ENCODE results near the gene IMMT.

Gene IMMT

DNA sequence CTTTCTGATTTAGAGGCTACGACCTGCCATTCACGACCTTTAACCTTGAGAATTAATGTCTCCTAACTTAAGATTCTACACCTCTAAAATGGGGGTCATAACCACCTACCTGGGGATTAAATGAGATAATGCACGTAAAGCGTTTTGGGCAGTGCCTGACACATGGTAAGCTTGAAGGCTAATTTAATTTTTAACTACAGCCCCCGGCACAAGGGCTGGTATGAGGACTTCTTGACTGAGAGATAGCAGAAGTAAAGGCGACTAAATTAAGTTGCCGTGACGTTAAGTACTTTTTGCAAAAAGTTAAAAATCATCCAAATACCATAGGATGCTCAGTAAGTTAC lies 4.5 kb upstream of the IMMT start:
- no peak for DNase-seq (ENCODE audit: low spot score)

- DNase-seq (ENCODE audit: low spot score): no peak
Observed at GRCh38 chr2:86195808-86196387, 636 bp upstream of the IMMT start.

DNA sequence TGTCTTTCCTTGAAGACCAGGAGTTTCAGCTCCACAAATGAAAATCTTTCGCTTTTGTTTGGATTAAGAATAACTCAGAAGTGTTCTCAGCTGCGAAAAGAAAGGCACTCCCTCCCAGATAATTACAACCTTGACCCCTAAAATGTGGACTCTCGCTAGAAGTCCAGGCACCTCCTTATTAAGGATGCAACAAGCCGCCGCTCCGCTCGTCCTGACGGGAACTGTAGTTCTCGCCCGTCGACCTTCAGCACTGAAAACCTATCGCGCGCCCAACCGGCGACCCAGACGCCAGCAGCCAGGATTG lies 559 bp downstream of the IMMT start:
- no peak for DNase-seq (ENCODE audit: low spot score)

GRCh38 chr2:86193901-86194567 lies 1.2 kb downstream of the IMMT start:
- DNase-seq (ENCODE audit: low spot score): no peak

DNA sequence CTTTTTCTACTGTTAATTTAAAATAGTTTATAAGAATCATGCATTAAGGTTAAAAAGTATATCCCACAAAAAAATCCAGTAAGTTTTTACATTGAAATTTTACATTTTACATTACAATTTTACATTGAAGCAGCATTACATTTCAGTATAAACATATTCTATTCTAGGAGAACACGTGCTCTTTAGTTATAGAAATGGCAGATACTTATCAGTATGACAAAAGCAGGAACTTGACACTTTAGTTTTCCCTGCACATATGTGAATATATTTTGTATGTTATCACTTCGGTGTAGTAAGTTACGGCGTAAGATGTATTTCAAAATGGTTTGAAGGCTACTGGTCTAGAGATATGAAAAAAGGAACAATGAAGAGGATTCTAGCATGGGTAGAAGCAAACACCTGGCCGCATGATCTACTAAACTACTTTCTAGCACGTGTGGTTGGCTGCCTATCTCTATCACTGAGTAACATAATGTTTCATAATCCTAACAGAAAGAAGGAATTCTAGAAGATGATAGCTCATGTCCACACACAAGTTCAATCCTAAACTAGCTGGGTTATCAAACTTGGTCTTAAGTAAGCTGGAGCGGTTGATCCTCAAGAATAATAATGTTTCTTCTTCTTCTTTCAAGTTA lies 5.4 kb downstream of the IMMT start:
- no peak for DNase-seq (ENCODE audit: low spot score)

DNA sequence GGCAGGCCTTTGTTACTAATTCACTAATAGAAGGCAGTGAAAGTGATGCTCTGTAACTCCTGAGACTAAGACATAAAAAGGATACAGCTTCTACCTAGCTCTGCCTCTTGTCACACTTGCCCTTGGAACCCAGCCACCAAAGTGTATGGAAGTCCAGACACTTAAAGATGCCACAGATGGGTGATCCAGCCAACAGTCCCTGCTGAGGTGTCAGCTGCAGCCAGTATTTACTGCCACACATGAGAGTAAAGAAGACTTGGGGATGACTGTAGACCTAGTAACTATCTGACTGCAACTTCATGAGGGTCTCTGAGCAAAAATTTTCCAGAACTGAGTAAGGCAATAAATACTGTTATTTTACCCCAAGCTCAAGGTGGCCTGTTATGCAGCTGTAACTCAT lies 8.8 kb downstream of the IMMT start:
- no peak for DNase-seq (ENCODE audit: low spot score)

GRCh38 chr2:86185517-86186212 lies 9.6 kb downstream of the IMMT start:
- no peak for DNase-seq (ENCODE audit: low spot score)

DNA sequence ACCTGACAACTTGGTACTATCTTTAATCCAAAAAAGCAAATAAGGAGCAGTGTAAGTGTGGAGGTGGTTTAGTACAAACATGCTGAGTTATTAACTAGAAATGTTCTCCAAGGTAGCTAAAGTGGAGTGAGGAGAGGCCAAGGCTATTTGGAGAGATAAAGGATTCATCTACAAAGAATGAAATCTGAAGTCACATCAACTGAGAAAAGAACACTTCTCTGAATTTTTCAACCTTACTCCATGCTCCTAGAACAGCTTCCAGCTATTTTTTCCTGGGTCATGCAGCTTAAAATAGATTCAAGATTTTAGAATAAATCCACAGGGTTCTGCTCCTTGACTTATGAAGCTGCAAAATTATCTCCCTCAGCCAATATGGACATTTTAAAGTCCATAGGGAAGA lies 18.7 kb downstream of the IMMT start:
- no peak for DNase-seq (ENCODE audit: low spot score)

DNA sequence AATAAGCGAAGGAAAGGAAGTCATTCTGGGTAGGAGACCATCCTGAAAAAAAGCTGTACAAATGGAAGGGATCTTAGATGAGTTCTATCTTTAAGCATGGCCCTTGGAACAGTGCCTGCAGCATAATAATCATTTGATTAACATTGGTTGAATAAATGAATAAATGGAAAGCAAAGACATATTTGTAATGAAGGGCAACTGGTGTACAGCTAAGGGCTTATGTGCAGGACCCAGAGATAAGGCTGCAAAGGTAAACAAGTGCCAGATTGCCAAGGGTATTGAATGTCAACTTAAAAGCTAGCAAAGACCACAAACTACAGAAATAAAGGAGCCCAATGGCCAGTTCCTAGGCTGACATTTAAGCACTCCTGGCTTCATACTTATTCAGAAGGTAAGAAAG lies 19.4 kb downstream of the IMMT start:
- DNase-seq (ENCODE audit: low spot score): no peak

GRCh38 chr2:86174445-86174844 lies 20.8 kb downstream of the IMMT start:
- DNase-seq (ENCODE audit: low spot score): no peak

DNA sequence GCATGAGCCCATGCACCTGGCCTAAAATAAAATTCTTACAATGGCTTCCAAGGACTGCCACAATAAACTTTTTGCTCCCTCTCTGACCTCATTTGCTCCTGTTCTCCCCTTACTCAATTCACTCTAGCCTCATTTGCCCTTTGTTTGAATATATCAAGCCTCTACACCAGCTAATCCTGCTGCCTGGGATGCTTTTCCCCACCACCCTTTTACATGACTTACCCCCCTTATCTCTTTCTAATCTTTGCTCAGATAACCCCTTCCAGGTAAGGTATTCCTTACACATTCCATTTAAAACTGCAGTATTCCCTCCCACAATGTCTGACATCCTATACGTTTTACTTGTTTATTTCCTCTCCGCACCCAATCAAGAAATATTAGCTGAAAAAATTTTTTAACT lies 22.7 kb downstream of the IMMT start:
- no peak for DNase-seq (ENCODE audit: low spot score)

DNA sequence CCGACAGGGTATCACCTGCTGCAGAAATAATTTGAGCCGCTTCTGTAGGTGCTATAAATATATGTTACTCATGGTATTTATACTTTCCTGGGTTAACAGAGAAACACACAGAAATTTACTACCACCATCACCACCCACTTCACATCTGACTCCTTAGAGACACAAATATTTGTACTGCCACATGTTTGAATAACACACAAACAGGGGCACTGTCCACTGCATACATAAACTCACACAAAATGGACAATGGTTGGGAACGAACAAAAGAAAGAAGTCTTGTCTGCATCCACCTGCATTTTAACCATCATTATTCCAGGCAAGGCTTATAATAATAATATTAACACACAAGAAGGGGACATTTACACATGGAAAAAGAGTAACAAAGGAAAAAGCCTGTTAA lies 24.0 kb downstream of the IMMT start:
- no peak for DNase-seq (ENCODE audit: low spot score)

- DNase-seq (ENCODE audit: low spot score): no peak
Observed at GRCh38 chr2:86170449-86170848, 24.8 kb downstream of the IMMT start.

DNA sequence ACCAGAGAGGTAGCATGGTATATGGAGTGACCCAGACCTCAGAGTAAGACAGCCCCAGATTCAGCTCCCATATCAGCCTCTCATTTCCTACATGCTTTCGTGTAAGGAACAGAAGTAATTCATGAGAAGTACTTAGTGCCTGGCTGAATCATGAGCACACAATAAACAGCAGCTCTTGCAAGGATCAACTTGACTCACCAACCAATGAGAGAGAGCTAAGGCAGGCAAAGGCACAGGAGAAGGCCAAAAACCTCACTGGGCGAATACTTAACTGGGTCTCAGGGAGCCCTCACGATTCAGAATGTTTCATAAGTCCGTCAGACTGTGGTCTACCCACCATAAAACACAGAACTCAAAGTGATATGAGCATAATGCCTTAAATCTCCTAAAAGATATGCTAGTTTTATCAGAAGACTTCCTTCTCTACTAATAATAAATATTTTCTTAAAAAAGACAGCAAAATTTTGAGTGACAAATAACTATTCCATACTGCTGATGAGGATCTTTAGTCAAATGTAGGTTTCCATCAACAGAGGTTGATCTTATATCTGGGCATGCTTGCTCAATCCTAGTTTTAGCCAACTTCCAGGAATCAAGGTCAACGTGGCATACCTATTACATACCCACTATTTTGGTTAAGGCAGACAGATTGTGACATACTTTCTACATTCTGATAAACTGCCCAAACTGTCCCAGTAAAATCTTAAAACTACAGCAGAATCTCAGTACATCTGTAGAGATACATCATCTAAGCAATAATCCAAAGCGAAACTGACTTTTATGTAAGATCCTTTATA lies 34.9 kb downstream of the IMMT start:
- no peak for DNase-seq (ENCODE audit: low spot score)

DNA sequence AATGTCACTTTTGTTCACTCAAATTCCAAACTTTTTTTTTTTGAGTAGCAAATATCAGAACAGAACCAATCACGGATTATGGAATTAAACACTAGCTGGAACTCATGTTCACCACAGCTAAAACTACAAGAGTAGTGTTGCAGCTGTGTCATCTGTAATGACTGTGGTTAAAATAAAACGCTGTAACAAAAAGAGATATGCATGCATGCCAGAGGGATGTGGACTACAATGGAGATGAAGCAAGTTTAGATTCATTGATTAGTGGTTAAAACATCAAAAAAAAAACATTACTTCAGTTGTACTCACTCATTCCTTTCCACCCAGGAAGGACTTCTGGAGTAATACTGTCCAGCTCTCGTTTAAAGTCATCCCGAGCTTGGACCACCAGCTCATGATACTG lies 37.0 kb downstream of the IMMT start:
- no peak for DNase-seq (ENCODE audit: low spot score)

DNA sequence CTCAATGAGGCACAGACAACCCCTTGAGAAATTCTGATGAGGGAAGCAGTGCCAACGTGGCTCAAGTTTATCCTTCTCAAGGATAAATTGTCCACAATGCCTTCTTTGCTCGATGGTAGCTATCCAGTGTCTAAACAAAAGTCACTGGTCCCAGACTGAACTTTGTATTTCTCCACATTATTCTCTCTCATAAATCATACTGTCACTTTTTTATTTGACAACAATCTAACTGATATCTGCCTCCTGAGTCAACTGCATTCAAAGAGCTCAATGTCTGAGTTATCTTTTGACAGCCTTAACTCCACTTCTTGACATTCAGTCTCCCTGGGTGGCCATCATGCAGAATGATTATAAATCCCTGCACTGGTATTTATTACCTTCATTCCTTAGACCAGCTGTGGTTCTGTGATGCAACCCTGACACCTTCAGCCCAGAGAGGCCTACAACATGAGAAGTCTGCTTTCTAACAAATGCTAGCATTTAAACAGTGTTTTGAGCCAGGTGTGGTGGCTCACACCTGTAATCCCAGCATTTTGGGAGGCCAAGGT lies 38.2 kb downstream of the IMMT start:
- no peak for DNase-seq (ENCODE audit: low spot score)

GRCh38 chr2:86150502-86150901 lies 44.8 kb downstream of the IMMT start:
- DNase-seq (ENCODE audit: low spot score): no peak

DNA sequence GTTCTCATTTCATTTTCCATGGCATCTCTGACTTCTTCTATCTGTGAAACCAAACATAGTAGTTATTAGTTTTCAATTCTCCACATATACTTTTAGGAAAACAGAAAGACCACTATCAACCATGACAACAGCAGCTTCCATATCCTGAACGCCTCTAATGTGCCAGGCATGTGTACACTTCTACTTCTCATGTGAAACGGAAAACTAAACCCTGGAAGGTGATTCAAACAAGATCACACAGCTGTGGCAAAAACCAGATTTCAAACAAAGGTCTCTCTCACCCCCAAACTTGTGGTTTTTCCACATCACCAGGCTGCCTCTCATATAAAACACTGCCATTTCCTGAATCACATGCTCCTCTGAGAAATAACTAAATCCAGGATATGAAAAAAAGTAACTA lies 47.5 kb downstream of the IMMT start:
- DNase-seq (ENCODE audit: low spot score): no peak

DNA sequence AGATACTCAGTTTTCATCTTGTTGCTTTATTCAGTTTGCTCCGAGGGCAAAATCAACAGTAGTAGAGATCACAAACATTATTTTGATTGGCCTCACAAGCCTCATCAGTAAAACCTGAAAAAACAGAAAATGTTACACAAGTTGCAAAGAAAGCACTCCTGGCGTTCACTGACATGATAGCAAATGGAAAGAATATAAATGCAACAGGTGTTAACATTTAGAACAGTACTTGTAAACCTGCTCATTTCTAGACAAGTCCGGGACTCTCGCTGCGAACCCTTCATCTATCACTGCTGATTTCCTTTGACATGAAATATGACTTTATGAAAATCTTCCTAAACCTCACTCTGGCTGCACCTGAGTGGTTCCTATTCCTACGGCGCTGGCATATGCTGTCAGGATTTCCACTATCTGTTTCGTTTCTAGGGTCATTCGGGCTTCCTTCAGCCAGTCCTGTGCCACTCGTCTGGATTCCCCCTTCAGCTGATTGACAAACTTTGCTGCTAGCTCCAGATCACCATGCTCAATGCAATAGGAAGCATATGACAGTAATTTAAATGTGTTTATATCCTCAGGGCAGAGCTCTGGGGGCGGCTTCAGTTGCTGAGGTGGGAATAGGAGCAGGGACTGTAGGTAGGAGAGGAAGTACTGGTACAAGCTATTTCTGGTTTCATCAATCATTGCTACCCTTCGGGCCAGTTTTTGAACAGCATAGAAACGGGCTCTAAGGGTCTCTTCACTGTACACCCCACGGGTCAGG lies 51.2 kb downstream of the IMMT start:
- no peak for DNase-seq (ENCODE audit: low spot score)

GRCh38 chr2:86143307-86143706 lies 52.0 kb downstream of the IMMT start:
- DNase-seq (ENCODE audit: low spot score): no peak

- no peak for DNase-seq (ENCODE audit: low spot score)
Observed at GRCh38 chr2:86142436-86143257, 52.6 kb downstream of the IMMT start.

Data from left forelimb (tissue), 1 donor.